Stimulated activated CD4-positive, alpha-beta T cell treated with anti-CD3 and anti-CD28 coated beads, Interleukin-15, amount 100 ng/mL, for 24 hours (primary cell): Measurements from ENCODE around the gene AFAP1.

Source experiments
- DNase-seq: peaks from one replicate; pipeline ENCODE4 v3.0.0-alpha.2; 2020

AFAP1 gene

GRCh38 chr4:7910952-7911578 lies 28.6 kb downstream of the AFAP1 start:
- no peak for DNase-seq

- DNase-seq: no peak
Measured at GRCh38 chr4:7910263-7910896, 29.3 kb downstream of the AFAP1 start.

- no peak for DNase-seq
Measured at GRCh38 chr4:7909463-7910262, 30.0 kb downstream of the AFAP1 start.

GRCh38 chr4:7908668-7909067 lies 31.0 kb downstream of the AFAP1 start:
- no peak for DNase-seq

- no peak for DNase-seq
Measured at GRCh38 chr4:7907142-7907541, 32.5 kb downstream of the AFAP1 start.

- no peak for DNase-seq
Measured at GRCh38 chr4:7906171-7906701, 33.4 kb downstream of the AFAP1 start.

- DNase-seq: no peak
Measured at GRCh38 chr4:7904952-7905915, 34.4 kb downstream of the AFAP1 start.

- DNase-seq: no peak
Measured at GRCh38 chr4:7903791-7904516, 35.7 kb downstream of the AFAP1 start.

GRCh38 chr4:7902826-7903225 lies 36.8 kb downstream of the AFAP1 start:
- no peak for DNase-seq

GRCh38 chr4:7902101-7902553 lies 37.5 kb downstream of the AFAP1 start:
- DNase-seq: no peak

GRCh38 chr4:7901311-7901885 lies 38.3 kb downstream of the AFAP1 start:
- DNase-seq: no peak

GRCh38 chr4:7900334-7900909 lies 39.2 kb downstream of the AFAP1 start:
- DNase-seq: no peak

GRCh38 chr4:7899184-7899869 lies 40.3 kb downstream of the AFAP1 start:
- no peak for DNase-seq

GRCh38 chr4:7898385-7898784 lies 41.3 kb downstream of the AFAP1 start:
- DNase-seq: no peak

- DNase-seq: no peak
Measured at GRCh38 chr4:7897811-7898210, 41.9 kb downstream of the AFAP1 start.

GRCh38 chr4:7894677-7895181 lies 44.9 kb downstream of the AFAP1 start:
- no peak for DNase-seq

GRCh38 chr4:7894098-7894676 lies 45.5 kb downstream of the AFAP1 start:
- no peak for DNase-seq

GRCh38 chr4:7893539-7893938 lies 46.1 kb downstream of the AFAP1 start:
- DNase-seq: no peak

GRCh38 chr4:7892212-7893019 lies 47.2 kb downstream of the AFAP1 start:
- no peak for DNase-seq
